Stimulated activated CD8-positive, alpha-beta memory T cell treated with anti-CD3 and anti-CD28 coated beads, Interleukin-4, amount 100 ng/mL, for 1 hour (primary cell): ENCODE measurements around the gene STARD9.

Experiments
- DNase-seq, 2 donors: peaks; one replicate each; pipeline ENCODE4 v3.0.0-alpha.2; 2020; ENCODE audit warnings: low read depth in 2 of 2, low spot score in 1 of 2

STARD9 gene

DNA sequence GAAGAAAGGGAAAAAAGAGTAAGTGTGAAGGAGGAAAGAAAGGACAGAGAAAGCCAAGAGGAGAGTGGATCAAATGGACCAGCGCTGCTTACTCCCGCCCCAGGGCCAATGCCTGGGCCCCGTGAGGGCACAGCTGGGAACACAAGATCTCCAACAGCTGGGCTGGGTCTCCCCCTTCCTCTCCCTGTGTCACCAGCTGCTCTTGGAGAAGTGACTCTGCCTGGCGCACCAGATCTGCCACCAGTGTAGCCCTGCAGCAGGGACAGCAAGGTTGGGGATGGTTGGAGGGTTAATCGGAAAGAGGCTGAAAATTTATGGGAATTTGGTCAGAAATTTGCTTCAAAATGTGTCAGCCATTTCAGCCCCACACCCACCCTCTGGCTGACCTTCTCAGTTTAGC lies 153.2 kb downstream of the STARD9 start:
- DNase-seq: no peak

DNA sequence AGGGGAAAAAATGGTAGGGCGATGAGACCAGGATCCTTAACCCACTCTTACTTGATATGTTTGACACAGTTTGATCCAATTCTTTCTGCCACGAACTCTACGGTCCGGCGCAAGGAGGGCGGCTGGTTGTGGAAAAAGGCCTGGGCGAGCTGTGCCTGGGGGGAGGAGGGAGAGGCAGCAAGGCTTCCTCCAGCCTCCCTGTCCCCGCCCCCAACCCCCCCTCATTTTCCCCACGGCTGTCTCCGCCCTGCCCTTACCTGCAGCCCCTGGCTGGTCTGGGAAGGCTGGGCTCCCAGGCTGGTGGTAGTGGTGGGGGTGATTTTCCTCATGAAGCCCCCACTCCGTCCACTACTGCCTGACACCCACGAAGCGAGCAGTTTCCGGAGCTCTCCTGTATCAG lies 153.6 kb downstream of the STARD9 start:
- no peak for DNase-seq

DNA sequence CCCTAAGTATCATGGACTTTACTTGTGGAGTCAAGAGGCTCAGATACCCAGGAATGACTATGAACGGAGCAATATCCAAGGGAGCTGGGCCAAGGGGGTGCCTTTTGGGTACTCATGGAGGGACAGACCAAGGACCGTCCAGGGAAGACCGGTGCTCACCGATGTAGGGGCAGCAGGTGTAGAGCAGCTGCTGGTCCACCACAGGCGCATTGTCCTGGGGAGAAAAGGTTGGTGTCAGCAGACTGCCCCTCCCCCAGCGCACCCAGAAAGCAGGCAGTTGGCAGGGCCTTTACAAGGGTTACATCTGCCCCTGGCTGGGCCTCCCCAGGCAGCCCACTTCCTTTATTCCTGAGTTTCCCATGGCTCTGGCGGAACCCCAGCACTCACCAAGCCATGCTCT lies 154.0 kb downstream of the STARD9 start:
- DNase-seq: no peak

DNA sequence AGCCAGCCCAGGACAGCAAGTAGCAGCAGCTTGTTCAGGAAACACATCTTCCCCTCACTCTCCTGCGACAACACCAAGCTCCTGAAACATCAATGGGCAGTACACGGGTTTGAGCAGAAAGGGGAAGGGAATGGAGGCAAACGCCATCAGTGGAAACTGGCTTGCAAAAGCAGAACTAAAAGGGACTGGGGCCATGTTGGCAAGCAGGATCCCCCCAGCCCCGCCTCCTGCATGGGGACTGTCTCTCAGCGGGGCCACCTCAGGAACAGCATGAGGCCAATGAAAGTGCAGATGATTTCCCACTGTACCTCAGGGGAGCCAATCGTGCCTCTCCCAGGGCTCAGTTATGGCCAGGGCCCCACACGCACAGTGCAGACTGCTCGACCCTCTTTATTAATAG lies 154.7 kb downstream of the STARD9 start:
- DNase-seq: no peak

DNA sequence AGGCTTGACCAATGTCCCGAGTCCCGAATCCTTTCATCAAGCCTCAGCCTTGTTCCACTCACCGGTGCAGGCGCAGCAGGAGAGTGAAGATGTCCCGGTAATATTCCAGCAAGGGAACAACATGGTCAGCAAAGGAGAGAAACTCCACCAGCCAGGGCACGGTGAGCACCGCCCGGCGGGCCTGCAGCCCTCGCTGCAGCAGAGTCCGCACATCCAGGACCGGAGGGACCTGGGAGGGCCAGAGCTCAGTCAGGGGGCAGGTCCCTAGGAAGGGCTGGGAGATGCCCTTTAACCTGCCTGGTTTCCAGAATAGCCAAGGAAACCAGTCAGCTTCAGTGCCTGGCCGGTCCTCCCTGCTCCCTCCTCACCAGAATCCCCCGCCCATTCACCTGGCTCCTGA lies 155.1 kb downstream of the STARD9 start:
- DNase-seq: no peak

DNA sequence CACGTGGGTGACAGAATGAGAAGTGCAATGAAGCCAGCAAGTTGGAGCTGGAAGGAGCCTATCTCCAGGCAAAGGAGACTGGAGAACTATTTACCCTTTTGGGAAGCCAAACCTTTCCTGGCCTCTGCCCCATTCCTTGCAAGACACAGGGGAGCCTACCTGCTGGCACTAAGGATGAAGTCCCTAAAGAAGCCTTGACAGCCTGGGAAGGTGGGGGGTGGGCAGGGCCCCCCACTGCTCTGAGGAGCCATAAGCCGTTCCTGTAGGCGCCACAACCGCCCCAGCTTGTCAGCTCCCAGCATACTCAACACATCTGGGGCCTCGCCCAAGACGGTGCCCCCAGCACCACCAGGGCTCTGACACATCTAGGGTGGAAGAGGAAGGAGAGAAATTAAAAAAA lies 156.1 kb downstream of the STARD9 start:
- DNase-seq: no peak

DNA sequence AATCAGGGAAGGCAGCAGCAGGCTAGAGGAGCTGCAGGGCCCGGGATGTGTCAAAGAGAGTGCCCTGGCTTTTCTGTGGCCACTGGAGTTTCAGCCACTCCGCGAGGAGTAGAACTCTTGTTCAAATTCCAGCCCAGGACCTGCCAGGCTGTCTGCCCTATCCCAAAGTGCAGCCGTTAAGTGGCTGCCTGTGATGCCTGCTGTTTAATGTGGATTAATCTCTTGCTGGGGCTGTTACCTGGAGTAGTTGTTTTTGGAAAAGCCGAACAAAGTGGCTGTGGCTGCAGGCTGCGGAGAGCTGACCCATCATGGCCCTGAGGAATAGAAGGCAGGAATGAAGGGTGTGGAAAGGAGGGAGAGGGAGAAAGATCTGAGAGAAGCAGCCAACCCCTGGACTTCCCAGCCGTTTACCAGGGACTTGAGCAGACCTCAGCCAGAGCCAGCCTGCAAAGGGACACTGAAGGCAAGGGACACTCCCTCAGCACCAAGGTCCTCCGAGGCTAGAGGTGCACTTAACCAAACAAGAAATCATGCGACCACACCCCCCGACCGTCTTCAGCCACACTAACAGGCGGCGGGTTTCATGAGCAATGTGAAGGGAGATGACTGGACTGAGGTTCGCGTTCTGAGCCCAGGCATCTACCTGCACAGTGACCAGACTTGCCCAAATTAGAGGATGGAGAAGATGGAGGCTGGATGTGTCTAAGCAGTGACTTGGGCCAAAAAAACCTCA lies 156.9 kb downstream of the STARD9 start:
- DNase-seq: no peak

DNA sequence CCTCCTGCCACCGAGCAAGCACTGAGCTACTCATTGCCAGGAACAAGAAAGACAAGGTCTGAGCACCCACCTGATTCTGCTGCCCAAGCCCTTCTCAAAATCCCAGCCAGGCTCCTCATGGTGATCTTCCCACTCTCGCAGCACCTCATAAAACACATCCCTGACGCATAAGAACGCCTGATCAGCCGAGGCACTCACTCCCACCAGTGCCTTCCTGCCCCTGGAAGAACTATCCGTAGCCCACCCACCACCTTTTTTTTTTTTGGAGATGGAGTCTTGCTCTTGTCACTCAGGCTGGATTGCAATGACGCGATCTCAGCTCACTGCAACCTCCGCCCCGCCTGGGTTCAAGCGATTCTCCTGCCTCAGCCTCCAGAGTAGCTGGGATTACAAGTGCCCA lies 157.6 kb downstream of the STARD9 start:
- no peak for DNase-seq

DNA sequence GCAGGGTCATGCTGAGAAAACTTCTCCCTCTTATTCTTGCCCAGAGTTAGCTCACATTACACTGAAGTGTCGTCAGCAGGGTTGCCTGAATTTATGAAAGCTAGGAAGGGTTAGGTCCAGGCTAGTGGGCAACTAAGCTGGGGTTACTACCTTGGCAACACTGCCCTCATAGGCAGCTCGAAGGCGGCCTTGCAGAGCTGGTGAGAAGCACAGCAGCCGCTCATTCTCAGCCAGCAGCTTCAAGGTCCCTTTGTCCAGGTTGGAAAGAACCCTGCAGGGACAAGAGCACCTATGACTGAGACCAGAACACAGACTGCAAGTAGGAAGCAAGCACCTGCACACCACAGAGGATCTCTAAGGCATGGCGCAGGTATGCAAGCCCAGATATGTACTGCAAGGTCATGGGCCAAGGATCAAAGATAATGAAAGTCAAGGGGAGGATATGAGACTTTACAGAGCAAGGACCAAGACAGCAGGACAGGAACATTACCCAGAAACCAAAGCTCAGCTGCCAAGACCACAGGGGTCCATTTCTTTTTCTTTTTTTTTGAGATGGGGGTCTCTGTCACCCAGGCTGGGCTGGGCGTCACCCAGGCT lies 158.8 kb downstream of the STARD9 start:
- DNase-seq: no peak

DNA sequence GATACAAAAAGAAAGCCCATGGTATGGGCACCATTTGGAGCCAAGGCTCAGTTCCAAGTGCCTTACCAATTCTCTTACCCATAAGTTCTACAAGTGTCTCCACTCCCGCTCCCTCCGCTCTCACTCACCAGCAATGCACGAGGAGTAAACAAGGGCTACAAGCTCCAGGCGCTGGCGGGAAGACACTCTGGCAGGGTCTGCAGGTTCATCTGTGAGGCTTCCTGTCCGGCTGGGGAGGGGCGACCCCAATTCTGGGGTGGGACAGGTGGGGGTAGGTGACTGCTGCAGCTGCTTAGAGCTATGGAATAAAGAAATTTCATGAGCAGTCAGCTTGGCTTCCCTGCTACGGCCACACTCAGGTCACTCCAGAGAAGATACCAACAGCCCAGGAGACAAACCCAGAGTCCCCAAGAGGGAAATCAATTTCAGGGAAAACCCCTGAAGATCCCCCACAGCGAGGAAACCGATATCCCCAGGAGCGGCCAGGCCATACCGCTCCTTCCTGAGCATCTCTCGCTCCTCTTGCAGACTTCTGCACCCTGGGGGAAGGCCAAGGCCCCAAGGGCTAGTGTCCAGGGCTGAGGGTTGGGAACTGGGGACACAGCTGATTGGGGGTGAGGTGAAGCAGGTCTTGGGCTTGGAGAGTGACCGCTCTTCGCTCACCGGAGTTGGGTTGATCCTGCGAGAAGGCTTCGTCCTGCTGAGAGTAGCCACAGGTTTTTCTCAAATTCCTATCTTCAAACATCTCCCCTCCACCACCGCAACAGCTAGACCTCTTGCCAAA lies 160.2 kb downstream of the STARD9 start:
- DNase-seq: no peak

DNA sequence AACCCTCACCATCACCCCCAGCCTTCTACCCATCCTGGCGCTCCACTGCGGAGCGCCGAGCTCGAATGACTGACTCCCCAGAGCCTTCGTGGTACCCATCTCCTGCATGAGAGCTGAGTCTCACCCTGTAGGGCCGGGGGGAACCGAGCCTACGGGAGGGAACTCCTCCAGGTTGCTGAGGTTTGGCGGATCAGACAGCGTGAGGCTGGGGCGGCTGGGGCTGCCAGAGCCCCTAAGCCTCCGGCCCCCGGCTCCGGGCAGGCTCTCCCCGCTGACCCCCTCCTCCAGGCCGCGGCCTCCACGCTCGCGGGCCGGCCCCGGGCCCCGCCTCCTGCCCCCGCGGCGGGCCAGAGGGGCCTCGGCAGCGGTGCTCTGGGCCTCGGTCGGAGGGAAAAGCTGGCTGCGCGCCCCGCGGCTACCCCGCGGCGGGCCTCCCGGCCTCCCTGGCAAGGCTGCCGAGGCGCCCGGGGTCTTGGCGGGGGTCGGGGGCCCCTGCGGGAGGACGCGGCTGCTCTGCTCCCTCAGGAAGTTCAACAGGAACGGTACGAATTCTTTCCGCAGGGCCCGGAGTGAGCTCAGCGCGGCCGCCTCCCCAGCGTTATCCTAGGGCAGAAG lies 160.9 kb downstream of the STARD9 start:
- DNase-seq: no peak

DNA sequence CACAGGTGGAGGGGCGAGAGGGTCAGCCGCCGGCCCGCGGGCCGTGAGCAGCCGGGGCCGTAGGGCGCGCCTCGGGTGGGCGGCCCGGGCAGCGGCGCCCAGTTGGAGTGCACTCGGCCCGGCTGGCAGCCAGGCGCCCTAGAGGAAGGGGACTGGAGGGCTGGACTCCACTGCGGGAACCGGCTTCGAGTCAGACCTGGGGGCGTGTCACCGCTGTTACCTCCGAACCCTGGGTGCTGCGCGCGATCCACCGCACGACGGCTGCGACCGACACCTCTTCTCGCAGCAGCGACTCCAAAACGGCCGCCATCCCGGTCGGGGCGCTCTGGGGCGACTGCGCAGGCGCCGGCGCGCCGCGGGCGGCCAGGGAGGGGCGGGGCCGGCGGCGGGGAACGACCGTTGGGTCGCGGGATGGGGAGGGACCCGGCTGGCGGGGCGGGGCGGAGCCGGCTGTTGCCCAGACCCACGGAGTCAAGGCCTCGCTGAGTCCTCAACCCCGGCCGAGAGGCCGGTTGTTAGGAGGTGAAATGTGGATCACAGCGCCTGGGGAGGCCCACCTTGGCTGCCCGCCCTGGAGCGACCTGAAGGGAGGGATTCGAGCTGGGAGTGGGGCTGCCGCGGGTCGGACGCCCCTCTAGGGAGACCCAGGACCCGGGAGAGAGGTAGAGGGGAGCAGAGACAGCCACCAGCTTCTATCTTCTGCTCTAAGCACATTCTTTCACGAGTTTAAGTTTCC lies 161.6 kb downstream of the STARD9 start, which contains the start of gene CDAN1:
TSS of gene CDAN1 (minus strand) at position 336 of the 736 bp plus-strand sequence. CDS start at position 310, 26 bp downstream.
- DNase-seq: peak; percentile 74 to 85

DNA sequence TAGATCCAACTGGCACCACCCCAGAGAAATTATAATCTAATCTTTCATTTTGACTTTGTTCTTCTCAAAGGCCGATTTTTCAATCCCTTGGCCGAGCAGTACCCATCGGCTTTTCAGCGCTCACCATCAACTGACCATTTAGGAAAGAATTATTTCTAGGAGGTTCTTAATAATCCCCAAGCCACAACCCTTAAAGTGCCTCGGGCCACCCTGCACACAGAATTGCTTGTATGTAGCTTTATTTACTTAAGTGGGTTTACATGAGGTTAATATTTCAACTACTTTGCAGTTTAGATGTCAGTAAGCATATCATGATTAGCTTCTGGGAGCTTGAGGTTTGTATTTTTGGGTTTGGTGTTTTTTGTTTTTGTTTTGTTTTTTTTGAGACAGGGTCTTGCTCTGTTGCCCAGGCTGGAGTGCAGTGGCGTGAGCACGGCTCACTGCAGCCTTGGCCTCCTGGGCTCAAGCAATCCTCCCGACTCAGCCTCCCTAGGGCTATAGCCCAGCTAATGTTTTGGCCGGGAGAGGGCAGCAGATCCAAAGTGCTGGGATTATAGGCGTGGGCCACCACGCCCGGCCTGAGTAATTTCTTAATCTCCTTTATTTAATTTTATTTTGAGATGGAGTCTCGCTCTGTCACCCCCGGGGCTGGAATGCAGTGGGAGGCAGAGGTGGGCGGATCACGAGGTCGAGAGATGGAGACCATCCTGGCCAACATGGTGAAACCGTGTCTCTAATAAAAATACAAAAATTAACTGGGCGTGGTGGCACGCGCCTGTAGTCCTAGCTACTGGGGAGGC lies 162.3 kb downstream of the STARD9 start:
- DNase-seq: no peak

DNA sequence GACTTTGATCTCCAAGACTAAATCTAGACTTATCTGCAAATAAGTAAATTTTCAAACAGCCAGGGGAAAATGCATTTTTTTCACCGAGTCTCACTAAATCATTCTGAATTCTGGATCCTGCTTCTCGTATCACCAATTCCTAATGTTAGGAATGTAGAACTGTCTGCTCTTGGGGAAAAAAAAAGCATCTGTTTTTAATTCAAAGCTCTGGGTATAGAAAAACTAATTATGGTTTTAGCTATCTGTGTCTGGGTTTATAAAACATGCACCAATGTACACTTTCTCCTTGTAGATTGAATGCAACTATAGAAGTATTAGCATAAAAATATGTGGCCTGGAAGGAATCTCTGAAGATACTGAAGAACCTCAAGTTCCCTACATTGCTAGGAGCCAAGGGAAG lies 166.3 kb downstream of the STARD9 start:
- DNase-seq: no peak

DNA sequence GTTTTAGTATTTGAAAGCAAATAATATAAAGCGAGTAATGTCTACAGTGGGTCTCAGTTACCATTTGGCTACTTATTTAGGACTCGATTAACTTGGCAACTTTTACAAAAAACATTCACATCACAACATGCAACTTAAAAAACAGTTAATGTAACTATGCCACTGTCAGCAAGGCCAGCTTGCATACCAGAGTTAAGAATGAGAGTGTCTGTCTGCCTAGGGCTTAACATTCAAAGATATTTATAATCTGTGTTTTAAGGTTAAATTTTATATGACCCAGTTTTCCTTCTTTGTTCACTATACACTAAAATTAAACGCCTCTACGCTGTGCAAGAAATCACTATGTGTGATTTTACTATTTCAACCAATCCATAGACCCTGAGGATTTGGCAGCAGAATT lies 166.7 kb downstream of the STARD9 start:
- DNase-seq: no peak

DNA sequence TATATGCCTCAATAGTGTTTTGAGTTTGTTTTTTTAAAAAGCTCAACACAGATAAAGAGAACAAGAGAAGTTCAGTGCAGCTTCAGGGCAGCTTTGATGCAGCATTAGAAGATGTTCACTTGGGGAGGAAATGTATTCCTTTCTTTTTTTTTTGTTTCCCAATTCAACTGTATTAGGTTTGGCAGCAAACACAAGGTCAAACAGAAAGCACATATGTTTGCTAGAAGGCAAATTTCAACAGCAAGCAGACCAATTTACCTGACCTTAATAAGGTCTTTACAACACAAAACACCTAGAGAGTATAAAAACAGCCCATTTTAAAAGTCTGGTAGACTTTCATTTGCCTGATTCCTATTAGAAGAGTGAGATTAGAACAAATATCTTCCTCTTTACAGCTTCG lies 168.8 kb downstream of the STARD9 start:
- no peak for DNase-seq

DNA sequence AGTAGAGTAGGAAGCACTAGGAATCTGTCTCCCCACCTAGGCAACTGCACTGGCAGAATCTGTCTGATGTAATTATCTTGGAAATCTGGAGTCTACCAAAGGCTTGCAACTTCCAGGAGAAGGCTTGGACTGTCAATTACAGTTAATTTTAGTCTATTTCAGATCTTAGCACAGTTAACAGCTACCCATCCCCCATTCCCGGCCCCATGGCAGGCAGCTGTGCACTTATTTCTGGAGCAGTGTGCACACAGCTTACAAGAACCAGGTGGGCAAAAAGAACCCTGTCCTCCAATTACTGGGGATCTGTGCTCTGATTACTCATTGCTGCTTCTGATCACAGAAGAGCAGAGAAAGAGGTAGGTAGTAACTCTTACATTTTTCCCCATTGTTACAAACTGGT lies 173.9 kb downstream of the STARD9 start:
- DNase-seq: no peak

DNA sequence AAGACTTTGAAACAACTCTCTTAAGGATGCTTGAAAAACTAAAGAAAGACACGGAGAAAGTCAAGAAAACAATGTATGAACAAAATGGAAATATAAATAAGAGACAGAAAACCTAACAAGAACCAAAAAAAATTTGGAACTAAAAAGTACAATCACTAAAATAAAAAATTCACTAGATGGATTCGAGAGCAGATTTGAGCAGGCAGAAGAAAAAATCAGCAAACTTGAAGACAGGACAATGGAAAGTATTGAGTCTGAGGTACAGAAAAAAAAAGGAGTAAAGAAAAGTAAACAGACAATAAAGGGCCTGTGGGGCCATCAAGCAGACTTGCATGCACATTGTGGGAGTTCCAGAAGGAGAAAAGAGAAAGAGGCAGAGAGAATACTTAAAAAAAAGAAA lies 174.9 kb downstream of the STARD9 start:
- no peak for DNase-seq

DNA sequence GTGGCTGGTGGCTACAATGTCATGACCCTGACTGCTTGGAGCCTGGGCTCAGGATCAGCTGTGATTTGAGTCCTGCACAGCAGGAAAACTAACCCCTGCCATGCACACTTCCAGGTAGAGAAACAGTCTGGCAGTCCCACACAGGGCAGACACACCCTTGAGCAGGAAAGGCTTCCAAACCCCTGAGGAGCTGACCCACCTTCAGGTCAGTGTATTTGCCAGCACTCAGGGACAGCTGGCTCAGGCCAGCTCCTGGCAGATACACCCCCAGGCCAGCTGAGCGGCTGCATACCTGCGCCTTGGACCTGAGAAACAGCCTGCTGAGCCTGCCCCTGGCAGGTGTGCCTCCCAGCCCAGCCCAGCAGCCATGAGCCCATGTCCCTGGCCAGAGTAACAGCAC lies 183.7 kb downstream of the STARD9 start:
- no peak for DNase-seq

DNA sequence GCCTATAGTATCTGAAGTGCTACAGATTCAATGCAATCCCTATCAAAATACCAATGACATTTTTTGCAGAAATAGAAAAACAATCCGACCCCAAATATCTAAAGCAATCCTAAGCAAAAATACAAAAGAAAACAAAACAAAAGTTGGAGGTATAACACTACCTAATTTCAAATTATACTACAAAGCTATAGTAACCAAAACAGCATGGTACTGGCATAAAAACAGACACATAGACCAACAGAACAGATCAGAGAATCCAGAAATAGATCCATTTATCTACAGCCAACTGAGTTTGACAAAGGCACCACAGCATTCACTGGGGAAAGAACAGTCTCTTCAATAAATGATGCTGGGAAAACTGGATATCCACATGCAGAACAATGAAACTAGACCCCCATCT lies 185.4 kb downstream of the STARD9 start:
- DNase-seq: no peak
